ENCODE data around the gene KCNK13. TPM values are rescaled to one million over a fixed set of nuclear protein-coding genes. Genes with fewer than 3 reads are reported as not detected.
"Not testable (repeated sequence)": the region's sequence is repeated elsewhere in the genome, so short reads cannot be mapped to it uniquely, and the experiment has no call there.

The KCNK13 gene
- total and polyA plus RNA-seq, 2 of the 4 experiments (the other 2 are of a cell fraction) = not detected

GRCh38 chr14:90228478-90228877, 166.7 kb downstream of the KCNK13 start:
- TF ChIP-seq SMC3 (IDR thresholded peaks at IDR 0.05; ENCODE audit: low read depth, low read length) = no peak
- TF ChIP-seq RFX5 (IDR thresholded peaks at IDR 0.05; ENCODE audit: low read depth, low read length) = no peak
- TF ChIP-seq RAD21 (IDR thresholded peaks at IDR 0.05; ENCODE audit: low read length) = no peak
- TF ChIP-seq USF2 (IDR thresholded peaks at IDR 0.05; ENCODE audit: low read depth, low read length) = no peak

GRCh38 chr14:90229942-90230341, 168.1 kb downstream of the KCNK13 start:
- not testable (repeated sequence) for BruUV-seq (replicated peaks)

More at GRCh38 chr14:90228478-90228877, 166.7 kb downstream of the KCNK13 start:
- H2AK9ac ChIP-seq (replicated peaks; ENCODE audit: low read depth, low read length, poor library complexity) = no peak overlapping the region
- dilution Hi-C loops (cut with HindIII; ENCODE audit: low sequenced_read_pairs, unreplicated experiment) (no loop called here), intact Hi-C loops (cut with micrococcal nuclease) (no loop called here), in situ Hi-C loops (cut with MboI; ENCODE audit: low sequenced_read_pairs) (loop anchor here (10.0 kb wide), 1 partner anchor 244 kb away; no protein-coding TSS in a partner anchor)
- H3K56ac ChIP-seq (ENCODE audit: extremely low read depth, insufficient read depth, low read length) = no peak overlapping the region
- H2BK120ac ChIP-seq (ENCODE audit: low read depth, low read length) = no peak overlapping the region
- ChIA-PET CTCF (no interaction called here), POLR2A (ENCODE audit: unreplicated experiment) (no interaction called here)
- H4K5ac ChIP-seq (ENCODE audit: low read depth, low read length) = no peak overlapping the region
- DNase-seq = no peak
- no TSS peak for BruUV-seq (replicated peaks)
- no peak overlapping the region for H3K4ac ChIP-seq (ENCODE audit: low read depth, low read length)
- H3K27me3 ChIP-seq (ENCODE audit: control insufficient read depth, insufficient read depth, low read length) = peaks cover 1% of the 10 kb centered on the region
- H2AK5ac ChIP-seq (ENCODE audit: low read depth, low read length) = no peak overlapping the region
- no peak overlapping the region for H3K23ac ChIP-seq (ENCODE audit: low read depth, low read length)
- no peaks in the 10 kb centered on the region for H3K9me1 ChIP-seq (ENCODE audit: insufficient read depth, low read length)
- no peaks in the 10 kb centered on the region for H3K9me3 ChIP-seq (ENCODE audit: control insufficient read depth, insufficient read depth, low read length)
- H3K14ac ChIP-seq (replicated peaks; ENCODE audit: low read depth, low read length) = no peak overlapping the region
- H3K9ac ChIP-seq (ENCODE audit: low read depth, low read length) = no peak overlapping the region
- no peak overlapping the region for H4K91ac ChIP-seq (ENCODE audit: insufficient read depth, low read depth, low read length)
- H4K8ac ChIP-seq (ENCODE audit: low read depth in 2 of 2, low read length in 2 of 2) = no peak overlapping the region
- no peaks in the 10 kb centered on the region for H4K20me1 ChIP-seq (ENCODE audit: insufficient read depth, low read length)
- no peaks in the 10 kb centered on the region for H3K79me1 ChIP-seq (ENCODE audit: low read depth in 1 of 2, low read length in 2 of 2)
- H3K27ac ChIP-seq (ENCODE audit: insufficient read depth, low read length) = no peak overlapping the region
- H3K4me1 ChIP-seq (ENCODE audit: control insufficient read depth, insufficient read depth, low read length) = no peaks in the 10 kb centered on the region
- WGBS, 2 experiments (ENCODE audit: extremely low coverage in 2 of 2, insufficient read length in 1 of 2) = no CpG with 5 or more reads among the region's 4 CpGs
- H2BK5ac ChIP-seq (ENCODE audit: low read depth, low read length, poor library complexity, severe bottlenecking) = no peak overlapping the region
- no peak for ATAC-seq (ENCODE audit: low read depth)
- H3K18ac ChIP-seq (ENCODE audit: low read depth, low read length) = no peak overlapping the region
- H3K4me3 ChIP-seq (ENCODE audit: insufficient read depth, low read depth, low read length) = no peak overlapping the region
- no peak overlapping the region for H2BK20ac ChIP-seq (ENCODE audit: low read depth, low read length)
- no peak overlapping the region for H2BK15ac ChIP-seq (ENCODE audit: low read depth, low read length)
- no peaks in the 10 kb centered on the region for H3K36me3 ChIP-seq (ENCODE audit: control insufficient read depth, insufficient read depth, low read length)
- no peak overlapping the region for H3K4me2 ChIP-seq (ENCODE audit: low read depth, low read length)
- H2AFZ ChIP-seq (replicated peaks; ENCODE audit: low read length, poor library complexity) = no peak overlapping the region

More at GRCh38 chr14:90229942-90230341, 168.1 kb downstream of the KCNK13 start:
- in situ Hi-C loops (cut with MboI; ENCODE audit: low sequenced_read_pairs) = loop anchor here (10.0 kb wide), 1 partner anchor 245 kb away; no protein-coding TSS in a partner anchor
- H3K14ac ChIP-seq (replicated peaks; ENCODE audit: low read depth, low read length); H2BK5ac ChIP-seq (ENCODE audit: low read depth, low read length, poor library complexity, severe bottlenecking); H4K20me1 ChIP-seq (ENCODE audit: insufficient read depth, low read length); H3K4me2 ChIP-seq (ENCODE audit: low read depth, low read length); H4K5ac ChIP-seq (ENCODE audit: low read depth, low read length); H4K8ac ChIP-seq (ENCODE audit: low read depth in 2 of 2, low read length in 2 of 2); H3K18ac ChIP-seq (ENCODE audit: low read depth, low read length); H3K4me3 ChIP-seq (ENCODE audit: insufficient read depth, low read depth, low read length); H3K9ac ChIP-seq (ENCODE audit: low read depth, low read length); H3K23ac ChIP-seq (ENCODE audit: low read depth, low read length); dilution Hi-C loops (cut with HindIII; ENCODE audit: low sequenced_read_pairs, unreplicated experiment); H3K27me3 ChIP-seq (ENCODE audit: control insufficient read depth, insufficient read depth, low read length); H3K79me1 ChIP-seq (ENCODE audit: low read depth in 1 of 2, low read length in 2 of 2); H2BK120ac ChIP-seq (ENCODE audit: low read depth, low read length); H3K4me1 ChIP-seq (ENCODE audit: control insufficient read depth, insufficient read depth, low read length); H2AFZ ChIP-seq (replicated peaks; ENCODE audit: low read length, poor library complexity); H3K27ac ChIP-seq (ENCODE audit: insufficient read depth, low read length); CTCF ChIA-PET; H2BK20ac ChIP-seq (ENCODE audit: low read depth, low read length); H2AK9ac ChIP-seq (replicated peaks; ENCODE audit: low read depth, low read length, poor library complexity); POLR2A ChIA-PET (ENCODE audit: unreplicated experiment); H4K91ac ChIP-seq (ENCODE audit: insufficient read depth, low read depth, low read length); H2AK5ac ChIP-seq (ENCODE audit: low read depth, low read length); H3K9me3 ChIP-seq (ENCODE audit: control insufficient read depth, insufficient read depth, low read length); H2BK15ac ChIP-seq (ENCODE audit: low read depth, low read length); intact Hi-C loops (cut with micrococcal nuclease); H3K9me1 ChIP-seq (ENCODE audit: insufficient read depth, low read length); H3K36me3 ChIP-seq (ENCODE audit: control insufficient read depth, insufficient read depth, low read length); ATAC-seq (ENCODE audit: low read depth); H3K56ac ChIP-seq (ENCODE audit: extremely low read depth, insufficient read depth, low read length); DNase-seq; H3K4ac ChIP-seq (ENCODE audit: low read depth, low read length): not testable (repeated sequence)
- WGBS, 2 experiments (ENCODE audit: extremely low coverage in 2 of 2, insufficient read length in 1 of 2) = no CpG with 5 or more reads among the region's 1 CpG
